Astrocyte (in vitro differentiated cells and primary cell): Measurements from ENCODE around the gene UGCG. TPM values are rescaled to one million over a fixed set of nuclear protein-coding genes. Genes with fewer than 3 reads are reported as not detected.

Experiments
- DNase-seq: peaks from one replicate; pipeline ENCODE4 v3.0.0-alpha.2; 2010; ENCODE audit warnings: low read depth
- FAIRE-seq: peaks from 2 replicates; lab custom pipeline; 2011; peaks lifted over from hg19 to GRCh38; lab: Jason Lieb, UNC
- H2AFZ ChIP-seq: 2 replicates; pipeline ENCODE4 v1.6.0; 2012; ENCODE audit warnings: low read depth, low read length, inconsistent platforms
- H3K27ac ChIP-seq: 2 replicates; pipeline ENCODE4 v1.5.1; 2011; ENCODE audit warnings: low read depth, low read length, inconsistent platforms
- H3K27me3 ChIP-seq: 2 replicates; pipeline ENCODE4 v1.6.0; 2011; ENCODE audit warnings: low read length, inconsistent platforms; ENCODE audit not compliant: insufficient read depth
- H3K36me3 ChIP-seq: 2 replicates; pipeline ENCODE4 v1.5.1; 2011; ENCODE audit warnings: low read length, inconsistent platforms; ENCODE audit not compliant: insufficient read depth
- H3K4me1 ChIP-seq: 2 replicates; pipeline ENCODE4 v1.5.1; 2011; ENCODE audit warnings: low read length, inconsistent platforms; ENCODE audit not compliant: insufficient read depth
- H3K4me2 ChIP-seq: 2 replicates; pipeline ENCODE4 v1.6.0; 2012; ENCODE audit warnings: low read length, inconsistent platforms
- H3K4me3 ChIP-seq: 2 replicates; pipeline ENCODE4 v1.5.1; 2011; ENCODE audit warnings: low read depth, mild to moderate bottlenecking, low read length, inconsistent platforms; ENCODE audit not compliant: insufficient read depth
- H3K79me2 ChIP-seq: 2 replicates; pipeline ENCODE4 v1.6.0; 2012; ENCODE audit warnings: mild to moderate bottlenecking, low read length, inconsistent platforms; ENCODE audit not compliant: insufficient read depth
- H3K9ac ChIP-seq: 2 replicates; pipeline ENCODE4 v1.6.0; 2012; ENCODE audit warnings: mild to moderate bottlenecking, low read length, inconsistent platforms
- H3K9me3 ChIP-seq: 2 replicates; pipeline ENCODE4 v1.5.1; 2012; ENCODE audit warnings: low read depth, mild to moderate bottlenecking, low read length, inconsistent platforms; ENCODE audit not compliant: insufficient read depth
- H4K20me1 ChIP-seq: 2 replicates; pipeline ENCODE4 v1.6.0; 2012; ENCODE audit warnings: low read length, inconsistent platforms; ENCODE audit not compliant: insufficient read depth
- H3K27ac Mint-ChIP-seq: one replicate; pipeline ENCODE4 v1.8.0; 2021; ENCODE audit warnings: mild to moderate bottlenecking, mixed read lengths; ENCODE audit not compliant: unreplicated experiment
- H3K27me3 Mint-ChIP-seq: one replicate; pipeline ENCODE4 v1.8.0; 2021; ENCODE audit warnings: low read depth, mixed read lengths; ENCODE audit not compliant: unreplicated experiment
- H3K36me3 Mint-ChIP-seq: one replicate; pipeline ENCODE4 v1.8.0; 2021; ENCODE audit warnings: low read depth, mixed read lengths; ENCODE audit not compliant: unreplicated experiment
- H3K4me1 Mint-ChIP-seq: one replicate; pipeline ENCODE4 v1.8.0; 2021; ENCODE audit warnings: low read depth, mixed read lengths; ENCODE audit not compliant: unreplicated experiment
- H3K4me3 Mint-ChIP-seq: one replicate; pipeline ENCODE4 v1.8.0; 2021; ENCODE audit warnings: mild to moderate bottlenecking, moderate library complexity, mixed read lengths; ENCODE audit not compliant: unreplicated experiment
- H3K9me3 Mint-ChIP-seq: one replicate; pipeline ENCODE4 v1.8.0; 2021; ENCODE audit warnings: mild to moderate bottlenecking, mixed read lengths; ENCODE audit not compliant: unreplicated experiment
- EZH2 ChIP-seq: IDR thresholded peaks from 2 replicates; pipeline ENCODE4 v1.6.1; 2012; ENCODE audit warnings: mild to moderate bottlenecking, low read length, inconsistent platforms; ENCODE audit not compliant: insufficient read depth
- total RNA-seq: library from RNA; stranded (reverse); gene quantifications from 2 replicates; pipeline ENCODE4 v1.2.1, GENCODE V29; 2021
- TF ChIP-seq, protein P1 (sequence below): IDR thresholded peaks from 2 replicates; pipeline ENCODE4 v1.5.1; 2011; ENCODE audit warnings: low read depth, mild to moderate bottlenecking, inconsistent platforms, low read length, moderate library complexity; ENCODE audit not compliant: insufficient read depth

The UGCG gene
- total RNA-seq, 1 donor from 2014 or later = 166 TPM

DNA sequence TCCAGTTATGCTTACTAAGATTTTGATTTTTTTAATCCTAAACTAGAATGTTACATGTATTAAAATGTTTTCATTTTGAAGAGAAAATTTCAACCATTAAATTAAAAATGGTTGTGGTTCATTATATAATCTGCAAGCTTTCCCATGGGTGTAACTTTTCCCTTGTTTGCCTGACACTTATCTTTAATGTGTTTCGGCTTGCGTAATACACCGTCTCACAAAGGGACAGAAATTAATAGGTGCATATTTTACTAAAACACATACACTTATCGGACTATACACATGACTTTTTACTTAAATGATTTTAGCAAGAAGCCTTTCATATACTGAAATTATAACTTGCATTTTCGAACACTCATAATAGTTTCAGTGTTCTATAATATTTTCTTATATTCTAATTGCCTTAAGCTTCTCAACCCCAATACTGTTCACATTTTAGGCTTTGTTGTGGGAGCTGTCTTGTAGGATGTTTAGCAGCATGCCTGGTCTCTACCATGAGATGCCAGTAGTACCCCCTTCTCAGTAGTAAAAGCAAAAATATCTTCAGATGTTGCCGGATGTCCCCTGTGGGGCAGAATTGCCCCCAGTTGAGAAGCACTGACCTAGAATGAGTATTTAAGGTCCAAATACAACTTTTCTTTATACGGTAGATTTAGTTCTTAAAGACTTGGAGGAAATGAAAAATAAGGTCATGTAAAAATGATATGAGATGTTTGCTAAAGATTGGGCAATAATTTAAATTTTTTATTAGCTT is 28.6 kb downstream of the UGCG start:
- Histone ChIP-seq H3K4me2 (no peak overlapping the region), H3K27ac (no peak overlapping the region), H3K36me3 (peaks cover 25% of the 10 kb centered on the region), H4K20me1 (peaks cover 12% of the 10 kb centered on the region), H3K79me2 (peaks cover 64% of the 10 kb centered on the region), H3K4me3 (no peak overlapping the region), H3K9ac (no peak overlapping the region), H3K27me3 (no peaks in the 10 kb centered on the region), H3K4me1 (peaks cover 15% of the 10 kb centered on the region), H3K9me3 (no peaks in the 10 kb centered on the region), H2AFZ (no peak overlapping the region)
- Mint-ChIP-seq H3K27ac (peak overlapping the region; percentile 69), H3K4me1 (peaks cover 38% of the 10 kb centered on the region), H3K36me3 (peaks cover 14% of the 10 kb centered on the region), H3K4me3 (no peak overlapping the region), H3K27me3 (no peaks in the 10 kb centered on the region), H3K9me3 (no peaks in the 10 kb centered on the region)
- TF ChIP-seq, protein P1, sequence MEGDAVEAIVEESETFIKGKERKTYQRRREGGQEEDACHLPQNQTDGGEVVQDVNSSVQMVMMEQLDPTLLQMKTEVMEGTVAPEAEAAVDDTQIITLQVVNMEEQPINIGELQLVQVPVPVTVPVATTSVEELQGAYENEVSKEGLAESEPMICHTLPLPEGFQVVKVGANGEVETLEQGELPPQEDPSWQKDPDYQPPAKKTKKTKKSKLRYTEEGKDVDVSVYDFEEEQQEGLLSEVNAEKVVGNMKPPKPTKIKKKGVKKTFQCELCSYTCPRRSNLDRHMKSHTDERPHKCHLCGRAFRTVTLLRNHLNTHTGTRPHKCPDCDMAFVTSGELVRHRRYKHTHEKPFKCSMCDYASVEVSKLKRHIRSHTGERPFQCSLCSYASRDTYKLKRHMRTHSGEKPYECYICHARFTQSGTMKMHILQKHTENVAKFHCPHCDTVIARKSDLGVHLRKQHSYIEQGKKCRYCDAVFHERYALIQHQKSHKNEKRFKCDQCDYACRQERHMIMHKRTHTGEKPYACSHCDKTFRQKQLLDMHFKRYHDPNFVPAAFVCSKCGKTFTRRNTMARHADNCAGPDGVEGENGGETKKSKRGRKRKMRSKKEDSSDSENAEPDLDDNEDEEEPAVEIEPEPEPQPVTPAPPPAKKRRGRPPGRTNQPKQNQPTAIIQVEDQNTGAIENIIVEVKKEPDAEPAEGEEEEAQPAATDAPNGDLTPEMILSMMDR = no peak
- no peak for TF ChIP-seq EZH2
- DNase-seq (no peak), FAIRE-seq (no peak)

DNA sequence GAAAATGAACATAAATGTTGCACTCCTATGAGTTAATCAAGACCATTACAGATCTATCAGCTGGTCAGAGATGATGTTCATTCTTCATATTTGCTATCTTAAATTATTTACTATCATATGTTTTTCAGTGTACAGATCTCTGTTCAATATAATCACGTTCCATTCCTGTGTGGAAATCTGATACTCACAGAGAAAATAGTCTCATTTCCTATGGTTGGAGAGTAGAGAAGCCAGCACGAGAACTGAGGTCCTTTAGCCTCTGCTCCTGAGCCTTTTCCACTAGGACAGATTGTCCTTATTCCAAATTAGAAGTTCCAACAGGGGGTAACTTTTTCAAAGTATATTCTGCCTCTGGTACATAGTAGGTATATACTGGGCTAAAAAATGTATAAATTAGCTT is 29.2 kb downstream of the UGCG start:
- Mint-ChIP-seq H3K4me1 (peaks cover 38% of the 10 kb centered on the region), H3K36me3 (peaks cover 14% of the 10 kb centered on the region), H3K27ac (peak overlapping the region; percentile 69), H3K4me3 (no peak overlapping the region), H3K9me3 (no peaks in the 10 kb centered on the region), H3K27me3 (no peaks in the 10 kb centered on the region)
- Histone ChIP-seq H3K4me3 (no peak overlapping the region), H3K36me3 (peaks cover 24% of the 10 kb centered on the region), H3K27me3 (no peaks in the 10 kb centered on the region), H3K4me2 (no peak overlapping the region), H2AFZ (no peak overlapping the region), H3K27ac (peak overlapping the region; percentile 34), H4K20me1 (peaks cover 6% of the 10 kb centered on the region), H3K79me2 (peaks cover 58% of the 10 kb centered on the region), H3K9me3 (no peaks in the 10 kb centered on the region), H3K9ac (no peak overlapping the region), H3K4me1 (peaks cover 15% of the 10 kb centered on the region)
- DNase-seq = no peak
- TF ChIP-seq, protein P1 = no peak
- no peak for TF ChIP-seq EZH2
- no peak for FAIRE-seq

DNA sequence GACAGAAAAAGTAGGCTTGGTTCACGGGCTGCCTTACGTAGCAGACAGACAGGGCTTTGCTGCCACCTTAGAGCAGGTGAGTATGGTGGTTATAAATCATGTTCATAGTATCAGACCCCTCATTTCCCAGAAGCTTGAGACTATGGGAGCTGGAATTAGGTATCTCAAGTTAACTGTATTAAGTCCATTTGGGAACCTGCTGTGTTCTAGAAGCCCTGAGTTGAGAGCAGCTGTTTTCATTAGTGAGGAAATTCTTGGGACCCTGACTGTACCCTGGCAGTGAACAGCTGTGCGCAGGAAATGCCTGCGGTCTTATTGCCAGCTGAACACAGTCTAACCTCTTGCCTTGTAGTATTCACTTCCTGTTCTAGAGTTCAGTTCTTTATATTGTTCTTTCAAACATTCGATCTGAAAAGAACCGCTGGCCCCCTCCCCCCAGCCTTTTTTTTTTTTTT is 29.8 kb downstream of the UGCG start:
- peaks cover 28% of the 10 kb centered on the region for H3K36me3 ChIP-seq
- no peak for TF ChIP-seq EZH2
- TF ChIP-seq, protein P1 = no peak
- peak overlapping the region; percentile 77 for H3K27ac Mint-ChIP-seq
- no peaks in the 10 kb centered on the region for H3K27me3 ChIP-seq
- no peaks in the 10 kb centered on the region for H3K9me3 ChIP-seq
- peaks cover 52% of the 10 kb centered on the region for H3K79me2 ChIP-seq
- peak overlapping the region; percentile 70 for H3K27ac ChIP-seq
- H3K4me2 ChIP-seq = no peak overlapping the region
- H3K36me3 Mint-ChIP-seq = peaks cover 18% of the 10 kb centered on the region
- H3K9me3 Mint-ChIP-seq = no peaks in the 10 kb centered on the region
- H4K20me1 ChIP-seq = no peaks in the 10 kb centered on the region
- H3K4me1 ChIP-seq = peaks cover 15% of the 10 kb centered on the region
- no peak overlapping the region for H2AFZ ChIP-seq
- H3K9ac ChIP-seq = no peak overlapping the region
- H3K27me3 Mint-ChIP-seq = no peaks in the 10 kb centered on the region
- FAIRE-seq = no peak
- peak; percentile 58 for DNase-seq
- no peak overlapping the region for H3K4me3 Mint-ChIP-seq
- H3K4me3 ChIP-seq = no peak overlapping the region
- peaks cover 38% of the 10 kb centered on the region for H3K4me1 Mint-ChIP-seq
